ENCODE data around the gene PITPNB.

PITPNB gene

GRCh38 chr22:27878541-27878940 lies 40.5 kb downstream of the PITPNB start:
- DNase-seq, result no peak

GRCh38 chr22:27877501-27877900 lies 41.6 kb downstream of the PITPNB start:
- DNase-seq, result no peak

GRCh38 chr22:27876684-27877083 lies 42.4 kb downstream of the PITPNB start:
- no peak for DNase-seq

- DNase-seq, result no peak
Observed at GRCh38 chr22:27875951-27876350, 43.1 kb downstream of the PITPNB start.

- no peak for DNase-seq
Observed at GRCh38 chr22:27874764-27875163, 44.3 kb downstream of the PITPNB start.

GRCh38 chr22:27874185-27874584 lies 44.9 kb downstream of the PITPNB start:
- no peak for DNase-seq

- no peak for DNase-seq
Observed at GRCh38 chr22:27873472-27873871, 45.6 kb downstream of the PITPNB start.

- DNase-seq, result no peak
Observed at GRCh38 chr22:27872488-27872887, 46.6 kb downstream of the PITPNB start.

- DNase-seq, result no peak
Observed at GRCh38 chr22:27871306-27872014, 47.6 kb downstream of the PITPNB start.

- DNase-seq, result no peak
Observed at GRCh38 chr22:27870234-27871191, 48.5 kb downstream of the PITPNB start.

GRCh38 chr22:27868732-27869282 lies 50.2 kb downstream of the PITPNB start:
- no peak for DNase-seq

GRCh38 chr22:27867953-27868731 lies 50.9 kb downstream of the PITPNB start:
- no peak for DNase-seq

- no peak for DNase-seq
Observed at GRCh38 chr22:27867085-27867952, 51.7 kb downstream of the PITPNB start.

GRCh38 chr22:27866135-27867084 lies 52.6 kb downstream of the PITPNB start:
- DNase-seq, result no peak

GRCh38 chr22:27865496-27865895 lies 53.6 kb downstream of the PITPNB start:
- DNase-seq, result no peak

GRCh38 chr22:27863556-27863955 lies 55.5 kb downstream of the PITPNB start:
- no peak for DNase-seq

- no peak for DNase-seq
Observed at GRCh38 chr22:27863001-27863400, 56.1 kb downstream of the PITPNB start.

- DNase-seq, result no peak
Observed at GRCh38 chr22:27859336-27859735, 59.7 kb downstream of the PITPNB start.

- no peak for DNase-seq
Observed at GRCh38 chr22:27858626-27859025, 60.4 kb downstream of the PITPNB start.

- DNase-seq, result no peak
Observed at GRCh38 chr22:27857443-27857842, 61.6 kb downstream of the PITPNB start.

- DNase-seq, result no peak
Observed at GRCh38 chr22:27856386-27856785, 62.7 kb downstream of the PITPNB start.
